Subcutaneous adipose tissue (tissue), 4 donors: ENCODE results near the gene CD274. TPM values are rescaled to one million over a fixed set of nuclear protein-coding genes. Genes with fewer than 3 reads are reported as not detected.

Experiments
- total RNA-seq, 4 donors: library from RNA; depleted of rRNA; stranded (reverse); fragments of >200 nt; gene quantifications; one replicate each; pipeline ENCODE4 v1.1.0, GENCODE V29; 2016
- TF ChIP-seq, protein P1 (sequence below): fragments of 450-650 bp; IDR thresholded peaks from one replicate; pipeline ENCODE4 v1.5.1; 2016; ENCODE audit warnings: low read depth, mild to moderate bottlenecking, control low read depth, antibody characterized with exemption, moderate library complexity

The CD274 gene
- total RNA-seq, 4 donors from 2014 or later, result 2.4 to 7.0 (median 4.6) TPM

DNA sequence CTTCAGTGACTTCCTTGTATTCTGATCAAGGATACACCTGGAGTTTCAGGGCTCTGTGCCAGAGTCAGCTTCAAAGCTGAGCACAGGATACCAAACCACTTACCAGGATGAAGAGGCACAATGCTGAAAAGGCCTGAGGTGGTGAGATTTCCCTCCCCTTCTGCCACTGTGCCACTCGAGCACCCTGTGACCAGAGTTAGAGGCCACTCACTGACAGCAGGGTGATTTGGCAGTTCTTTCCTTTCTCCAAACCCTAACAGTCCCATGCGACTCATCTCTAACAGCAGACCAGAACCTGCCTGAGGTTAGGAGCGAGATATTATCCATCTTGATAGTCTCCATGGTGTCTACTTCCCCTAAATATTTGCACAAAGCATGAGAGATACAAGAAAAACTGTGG is 14.4 kb upstream of the CD274 start:
- TF ChIP-seq, protein P1, sequence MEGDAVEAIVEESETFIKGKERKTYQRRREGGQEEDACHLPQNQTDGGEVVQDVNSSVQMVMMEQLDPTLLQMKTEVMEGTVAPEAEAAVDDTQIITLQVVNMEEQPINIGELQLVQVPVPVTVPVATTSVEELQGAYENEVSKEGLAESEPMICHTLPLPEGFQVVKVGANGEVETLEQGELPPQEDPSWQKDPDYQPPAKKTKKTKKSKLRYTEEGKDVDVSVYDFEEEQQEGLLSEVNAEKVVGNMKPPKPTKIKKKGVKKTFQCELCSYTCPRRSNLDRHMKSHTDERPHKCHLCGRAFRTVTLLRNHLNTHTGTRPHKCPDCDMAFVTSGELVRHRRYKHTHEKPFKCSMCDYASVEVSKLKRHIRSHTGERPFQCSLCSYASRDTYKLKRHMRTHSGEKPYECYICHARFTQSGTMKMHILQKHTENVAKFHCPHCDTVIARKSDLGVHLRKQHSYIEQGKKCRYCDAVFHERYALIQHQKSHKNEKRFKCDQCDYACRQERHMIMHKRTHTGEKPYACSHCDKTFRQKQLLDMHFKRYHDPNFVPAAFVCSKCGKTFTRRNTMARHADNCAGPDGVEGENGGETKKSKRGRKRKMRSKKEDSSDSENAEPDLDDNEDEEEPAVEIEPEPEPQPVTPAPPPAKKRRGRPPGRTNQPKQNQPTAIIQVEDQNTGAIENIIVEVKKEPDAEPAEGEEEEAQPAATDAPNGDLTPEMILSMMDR, result no peak

DNA sequence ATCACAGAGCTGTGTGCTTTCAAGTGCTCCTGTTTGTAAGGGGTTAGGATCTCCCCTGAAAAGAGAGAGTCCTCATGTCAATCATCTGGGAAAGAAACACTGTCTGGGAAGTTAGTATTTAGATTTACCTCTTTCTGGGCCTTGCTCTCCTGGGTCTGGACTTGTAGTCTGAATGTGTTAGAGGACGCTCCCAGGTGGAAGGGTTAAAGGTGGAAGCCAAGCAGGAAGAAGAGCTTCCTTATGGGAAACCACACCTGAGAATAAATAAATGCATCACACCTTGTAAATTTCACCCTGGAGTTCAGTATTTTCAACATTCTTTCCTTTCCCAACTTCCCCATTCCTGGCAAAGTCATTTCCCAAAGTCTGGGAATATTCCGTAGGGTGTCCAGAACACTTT is 13.9 kb upstream of the CD274 start:
- TF ChIP-seq, protein P1, result no peak

DNA sequence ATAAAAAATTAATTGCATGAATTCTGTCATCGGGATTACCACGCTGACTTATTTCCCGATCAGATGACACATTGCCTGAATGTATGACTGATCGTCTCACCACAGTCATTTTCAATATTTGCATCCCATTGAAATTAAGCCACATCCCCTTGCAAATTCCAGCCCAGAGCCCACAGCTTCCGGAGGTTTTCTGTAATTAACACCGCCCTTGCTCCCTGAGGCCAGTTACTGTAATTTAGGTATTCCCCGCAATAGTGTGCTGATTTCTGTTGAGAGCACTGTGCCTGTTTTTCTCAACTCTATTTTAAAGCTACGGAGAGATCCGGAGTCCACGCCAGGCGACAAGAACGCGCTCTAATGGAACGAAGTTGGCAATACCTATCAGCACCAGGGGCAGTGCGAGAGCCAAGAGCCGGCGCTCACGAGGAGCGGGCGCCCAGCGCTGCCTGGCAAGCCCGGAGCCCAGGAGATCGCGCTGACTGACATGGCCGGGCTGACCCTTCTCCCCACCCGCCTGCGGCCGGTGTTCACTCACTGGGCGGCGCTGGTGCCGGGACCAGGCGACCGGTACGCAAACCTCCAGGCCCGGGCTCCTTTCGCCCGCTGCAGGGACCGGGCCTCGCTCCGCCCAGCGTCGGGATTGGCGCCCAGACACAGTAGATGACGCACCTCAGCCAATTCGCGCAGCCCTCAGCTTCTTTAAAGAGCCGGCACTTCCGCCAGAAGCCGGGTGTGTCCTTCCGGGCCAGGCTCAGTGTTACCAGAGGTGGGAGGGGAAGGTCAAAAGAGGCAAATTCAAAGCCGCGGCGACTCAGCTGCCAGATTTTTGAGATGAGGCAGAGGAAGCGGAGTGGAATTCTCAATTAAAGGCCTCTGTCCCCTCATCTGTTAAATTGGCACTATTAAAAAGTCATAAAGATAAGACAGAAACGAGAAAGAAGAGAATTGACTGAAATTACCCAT is 12.8 kb upstream of the CD274 start, which contains the start of gene PLGRKT:
PLGRKT (minus strand) TSS at position 672 of the 963 bp plus-strand sequence. CDS start 5,948 bp downstream, outside the sequence.
- TF ChIP-seq, protein P1, result no peak

DNA sequence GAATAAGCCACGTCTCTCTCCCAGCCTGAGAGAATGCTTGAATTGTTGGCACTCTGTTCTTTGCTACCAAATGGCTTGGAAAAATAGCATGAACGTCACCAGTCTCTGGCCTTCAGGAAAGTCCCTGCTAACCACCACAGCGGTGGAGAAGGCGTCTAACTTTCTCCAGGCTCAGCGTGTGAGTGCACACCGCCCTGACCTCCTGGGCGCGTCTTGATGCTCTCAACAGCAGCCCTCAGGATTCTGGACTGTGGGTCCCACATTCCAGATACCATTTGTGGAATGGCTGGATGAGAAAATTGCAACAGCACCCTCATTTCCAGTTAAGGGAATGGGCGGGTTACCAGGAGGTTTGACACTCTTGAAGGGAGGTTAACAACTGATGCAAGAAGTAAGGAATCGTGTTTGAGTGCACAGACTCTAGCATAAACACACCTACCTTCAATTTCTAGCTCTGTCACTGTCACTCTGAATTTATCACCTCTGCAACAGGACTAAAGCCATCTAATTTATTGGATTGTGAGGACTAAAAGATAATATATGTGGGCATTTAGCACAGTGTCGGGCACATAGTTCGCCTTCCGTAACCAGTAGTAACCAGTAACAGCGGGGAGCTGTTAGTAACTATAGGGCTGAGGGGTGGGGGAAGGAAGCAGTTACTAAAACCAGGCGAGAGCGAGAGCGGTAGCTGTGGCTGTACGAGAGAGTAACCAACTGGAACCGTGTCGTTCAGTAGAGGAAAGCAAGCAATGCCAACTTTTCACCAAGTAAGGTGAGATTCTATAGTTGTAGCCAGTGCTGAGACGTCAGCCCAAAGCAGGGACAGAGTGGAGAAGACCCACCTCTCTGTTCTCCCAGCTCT is 11.8 kb upstream of the CD274 start:
- TF ChIP-seq, protein P1, result no peak

DNA sequence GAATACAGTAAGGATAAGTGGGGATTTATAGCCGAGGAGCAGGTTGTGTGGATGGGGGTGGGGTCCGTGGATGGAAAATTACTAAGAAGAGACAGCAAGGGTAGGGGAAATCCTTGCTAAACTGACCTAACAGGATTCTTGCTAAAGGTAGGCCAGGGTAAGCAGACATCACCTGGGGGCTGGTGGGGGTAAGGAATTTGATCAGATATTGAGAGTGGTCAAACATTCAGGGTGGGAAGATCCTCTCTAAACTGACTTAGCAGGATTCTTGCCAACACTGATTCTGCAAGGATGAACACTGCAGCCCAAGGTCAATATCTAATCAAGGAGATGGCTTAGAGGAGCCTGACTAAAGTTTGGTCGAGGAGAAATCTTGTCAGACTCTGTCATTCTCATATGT is 9.9 kb upstream of the CD274 start:
- TF ChIP-seq, protein P1, result no peak

DNA sequence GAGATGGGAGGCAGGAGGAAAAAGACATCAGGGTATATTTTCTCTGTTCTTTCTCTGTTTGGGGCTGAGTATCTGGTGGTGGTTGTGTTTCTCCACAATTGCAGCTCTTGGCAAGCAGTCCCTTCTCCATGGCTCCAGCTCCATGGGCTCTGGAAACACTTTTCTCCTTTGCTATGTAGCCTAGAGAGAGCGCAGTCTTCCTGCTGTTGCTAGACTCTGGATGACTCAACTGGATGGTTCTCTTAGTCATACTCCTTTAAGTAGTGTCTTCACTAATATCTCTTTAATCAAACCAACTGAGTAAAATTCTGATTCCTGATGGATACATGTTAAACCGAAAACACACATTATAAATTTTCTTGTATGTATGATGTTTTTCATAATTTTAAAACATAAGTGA is 9.3 kb upstream of the CD274 start:
- TF ChIP-seq, protein P1, result no peak
